OCI-LY3 (cell line): Measurements from ENCODE around the gene DAP.
A peak's percentile ranks its signal among the peaks of the same experiment; 100 is the strongest.

Experiments used
- H2AFZ ChIP-seq: fragments of 200-600, 300-600 bp; shearing (Covaris generic); 2 replicates; pipeline ENCODE4 v1.6.0; 2014; ENCODE audit warnings: antibody characterized with exemption, low read depth, low read length
- H3K27ac ChIP-seq: fragments of 200-600, 300-600 bp; sonication (generic); 2 replicates; pipeline ENCODE4 v1.5.1; 2014; ENCODE audit warnings: mild to moderate bottlenecking, low read length, moderate library complexity, mixed read lengths
- H3K27me3 ChIP-seq: fragments of 200-600, 300-600 bp; sonication (generic); 2 replicates; pipeline ENCODE4 v1.6.1; 2014; ENCODE audit warnings: low read depth, low read length, mixed read lengths
- H3K36me3 ChIP-seq: fragments of 200-600, 300-600 bp; sonication (generic); replicated peaks from 2 replicates; pipeline ENCODE3; 2014; ENCODE audit warnings: low read depth, low read length, mixed read lengths
- H3K4me1 ChIP-seq: fragments of 300-600, 200-600 bp; sonication (generic); 2 replicates; pipeline ENCODE4 v1.6.1; 2014; ENCODE audit warnings: low read length, mixed read lengths
- H3K4me2 ChIP-seq: fragments of 200-600, 300-600 bp; sonication (generic); 2 replicates; pipeline ENCODE4 v1.6.1; 2014; ENCODE audit warnings: low read length, mixed read lengths
- H3K4me3 ChIP-seq: fragments of 300-600, 200-600 bp; sonication (generic); 2 replicates; pipeline ENCODE4 v1.5.1; 2014; ENCODE audit warnings: antibody characterized with exemption, mild to moderate bottlenecking, low read length, moderate library complexity
- H3K79me2 ChIP-seq: fragments of 300-600, 200-600 bp; shearing (Covaris generic); 2 replicates; pipeline ENCODE4 v1.6.1; 2014; ENCODE audit warnings: mild to moderate bottlenecking, low read length, mixed read lengths
- H3K9ac ChIP-seq: fragments of 300-600, 200-600 bp; shearing (Covaris generic); 2 replicates; pipeline ENCODE4 v1.6.0; 2014; ENCODE audit warnings: mild to moderate bottlenecking, low read length, moderate library complexity
- H3K9me3 ChIP-seq: fragments of 200-600, 300-600 bp; shearing (Covaris generic); 2 replicates; pipeline ENCODE4 v1.6.1; 2014; ENCODE audit warnings: low read length, mixed read lengths; ENCODE audit not compliant: insufficient read depth
- H4K20me1 ChIP-seq: fragments of 200-600, 300-600 bp; sonication (generic); 2 replicates; pipeline ENCODE4 v1.6.1; 2016; ENCODE audit warnings: low read length, mixed read lengths; ENCODE audit not compliant: insufficient read depth
- EZH2phosphoT487 ChIP-seq: fragments of 200-600 bp; shearing (Covaris generic); IDR thresholded peaks from 2 replicates; pipeline ENCODE4 v1.6.1; 2018; ENCODE audit warnings: antibody characterized with exemption, mixed run types, low read depth
- TF ChIP-seq, protein P1 (sequence below): fragments of 200-600, 300-600 bp; sonication (generic); IDR thresholded peaks from 2 replicates; pipeline ENCODE4 v1.5.1; 2014; ENCODE audit warnings: antibody characterized with exemption, low read length, low read depth

DAP gene

GRCh38 chr5:10737880-10738279 lies 23.2 kb downstream of the DAP start:
- H3K79me2 ChIP-seq: no peaks in the 10 kb centered on the region
- peaks cover 14% of the 10 kb centered on the region for H4K20me1 ChIP-seq

DNA sequence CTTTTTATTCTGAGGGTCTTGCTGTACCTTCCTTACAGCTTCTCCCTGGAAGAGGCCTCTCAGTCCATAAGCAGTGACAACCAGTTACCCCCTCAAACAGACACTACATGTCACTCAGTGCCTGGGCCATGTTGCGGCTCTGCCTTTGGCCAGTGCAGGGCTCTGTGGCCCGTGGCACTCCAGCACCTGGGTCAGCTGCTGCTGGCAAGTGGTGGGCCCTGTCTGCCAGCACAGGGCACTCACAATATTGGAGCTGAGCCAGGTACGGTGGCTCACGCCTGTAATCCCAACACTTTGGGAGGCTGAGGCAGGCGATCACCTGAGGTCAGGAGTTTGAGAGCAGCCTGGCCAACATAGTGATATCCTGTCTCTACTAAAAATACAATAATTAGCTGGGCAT lies 24.2 kb downstream of the DAP start:
- Histone ChIP-seq H4K20me1 (peaks cover 21% of the 10 kb centered on the region), H3K4me2 (peak overlapping the region; percentile 65), H3K36me3 (peaks cover 24% of the 10 kb centered on the region), H3K79me2 (no peaks in the 10 kb centered on the region), H3K9me3 (no peaks in the 10 kb centered on the region), H3K27me3 (no peaks in the 10 kb centered on the region), H3K4me3 (no peak overlapping the region), H3K4me1 (peaks cover 42% of the 10 kb centered on the region), H3K9ac (0 out of 2 replicates have a peak overlapping the region, but pooled peaks have one; percentile 6), H2AFZ (no peak overlapping the region), H3K27ac (no peak overlapping the region)
- no peak for TF ChIP-seq EZH2phosphoT487

More at GRCh38 chr5:10737880-10738279, 23.2 kb downstream of the DAP start:
- Histone ChIP-seq H3K4me3 (no peak overlapping the region), H3K4me1 (peaks cover 31% of the 10 kb centered on the region), H3K27ac (no peak overlapping the region), H3K9me3 (no peaks in the 10 kb centered on the region), H3K27me3 (no peaks in the 10 kb centered on the region), H2AFZ (no peak overlapping the region), H3K4me2 (no peak overlapping the region), H3K9ac (no peak overlapping the region), H3K36me3 (peaks cover 17% of the 10 kb centered on the region)
- TF ChIP-seq, protein P1, sequence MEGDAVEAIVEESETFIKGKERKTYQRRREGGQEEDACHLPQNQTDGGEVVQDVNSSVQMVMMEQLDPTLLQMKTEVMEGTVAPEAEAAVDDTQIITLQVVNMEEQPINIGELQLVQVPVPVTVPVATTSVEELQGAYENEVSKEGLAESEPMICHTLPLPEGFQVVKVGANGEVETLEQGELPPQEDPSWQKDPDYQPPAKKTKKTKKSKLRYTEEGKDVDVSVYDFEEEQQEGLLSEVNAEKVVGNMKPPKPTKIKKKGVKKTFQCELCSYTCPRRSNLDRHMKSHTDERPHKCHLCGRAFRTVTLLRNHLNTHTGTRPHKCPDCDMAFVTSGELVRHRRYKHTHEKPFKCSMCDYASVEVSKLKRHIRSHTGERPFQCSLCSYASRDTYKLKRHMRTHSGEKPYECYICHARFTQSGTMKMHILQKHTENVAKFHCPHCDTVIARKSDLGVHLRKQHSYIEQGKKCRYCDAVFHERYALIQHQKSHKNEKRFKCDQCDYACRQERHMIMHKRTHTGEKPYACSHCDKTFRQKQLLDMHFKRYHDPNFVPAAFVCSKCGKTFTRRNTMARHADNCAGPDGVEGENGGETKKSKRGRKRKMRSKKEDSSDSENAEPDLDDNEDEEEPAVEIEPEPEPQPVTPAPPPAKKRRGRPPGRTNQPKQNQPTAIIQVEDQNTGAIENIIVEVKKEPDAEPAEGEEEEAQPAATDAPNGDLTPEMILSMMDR: no peak
- TF ChIP-seq EZH2phosphoT487: no peak

- Histone ChIP-seq H4K20me1 (peaks cover 22% of the 10 kb centered on the region), H3K9ac (0 out of 2 replicates have a peak overlapping the region, but pooled peaks have one; percentile 6), H3K4me3 (no peak overlapping the region), H3K4me2 (peak overlapping the region; percentile 65), H3K36me3 (peaks cover 24% of the 10 kb centered on the region), H3K27ac (peak overlapping the region; percentile 29; the same call in 1 of the 2 replicates), H3K4me1 (peaks cover 42% of the 10 kb centered on the region), H3K27me3 (no peaks in the 10 kb centered on the region), H2AFZ (no peak overlapping the region), H3K79me2 (no peaks in the 10 kb centered on the region), H3K9me3 (no peaks in the 10 kb centered on the region)
- TF ChIP-seq EZH2phosphoT487: no peak
- TF ChIP-seq, protein P1: no peak
Observed at GRCh38 chr5:10736354-10736753, 24.7 kb downstream of the DAP start.

DNA sequence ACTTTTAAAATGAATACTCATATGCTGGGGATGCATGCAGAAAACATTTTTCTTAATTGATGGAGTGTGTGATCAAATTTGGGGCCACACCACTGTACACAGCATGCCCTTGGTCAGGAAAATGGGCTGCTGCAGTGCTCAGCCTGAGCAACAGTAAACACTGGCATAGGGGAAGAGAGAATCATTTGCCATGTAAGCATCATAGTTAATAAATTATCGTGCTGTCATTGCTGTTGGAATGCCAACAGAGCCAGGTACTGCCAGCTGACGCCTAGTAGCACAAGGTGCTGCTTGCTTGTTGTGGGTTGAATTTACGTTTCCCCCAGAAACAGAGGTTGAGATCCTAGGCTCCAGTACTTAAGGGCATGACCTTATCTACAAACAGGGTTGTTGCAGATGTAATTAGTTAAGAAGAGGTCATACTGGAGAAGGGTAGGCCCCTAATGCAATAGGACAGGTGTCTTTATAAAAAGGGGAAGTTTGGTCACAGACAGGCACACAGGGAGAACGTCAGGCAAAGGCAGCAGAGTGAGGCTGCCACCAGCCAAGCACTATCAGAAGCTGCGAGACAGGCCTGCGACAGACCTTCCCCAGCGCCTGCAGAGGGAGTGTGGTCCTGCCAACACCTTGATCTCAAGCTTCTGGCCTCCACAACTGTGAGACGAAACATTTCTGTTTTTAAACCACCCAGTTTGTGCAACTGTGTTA lies 25.3 kb downstream of the DAP start:
- Histone ChIP-seq H3K36me3 (peaks cover 24% of the 10 kb centered on the region), H3K9ac (no peak overlapping the region), H4K20me1 (peaks cover 22% of the 10 kb centered on the region), H3K9me3 (no peaks in the 10 kb centered on the region), H3K27me3 (no peaks in the 10 kb centered on the region), H3K79me2 (no peaks in the 10 kb centered on the region), H3K4me2 (peak overlapping the region; percentile 65), H2AFZ (no peak overlapping the region), H3K4me1 (peaks cover 42% of the 10 kb centered on the region), H3K27ac (peak overlapping the region; percentile 29; the same call in 1 of the 2 replicates), H3K4me3 (no peak overlapping the region)
- TF ChIP-seq, protein P1: no peak; the same call in 1 of the 2 replicates
- TF ChIP-seq EZH2phosphoT487: no peak
